Right lobe of liver (tissue), 4 donors: ENCODE results near the gene PIMREG.

Experiments
- CTCF ChIP-seq, 4 donors: fragments of 200-600 bp in 3 of 4; fragments of 450-650 bp in 1 of 4; IDR thresholded peaks; one replicate each; pipeline versions ENCODE4 v1.5.1 to v1.8.0; 2016 to 2022; ENCODE audit warnings: antibody characterized with exemption in 4 of 4, mild to moderate bottlenecking in 2 of 4
- POLR2A ChIP-seq: fragments of 450-650 bp; IDR thresholded peaks from one replicate; pipeline ENCODE4 v1.6.1; 2017; ENCODE audit warnings: antibody characterized with exemption, mild to moderate bottlenecking
- donor health status: DM: no; HTN: no; CAD: no.
- donor health status: DM: no; HTN: no; CAD: no.
- donor health status: DM: no; HTN: yes; CAD: no.

DNA sequence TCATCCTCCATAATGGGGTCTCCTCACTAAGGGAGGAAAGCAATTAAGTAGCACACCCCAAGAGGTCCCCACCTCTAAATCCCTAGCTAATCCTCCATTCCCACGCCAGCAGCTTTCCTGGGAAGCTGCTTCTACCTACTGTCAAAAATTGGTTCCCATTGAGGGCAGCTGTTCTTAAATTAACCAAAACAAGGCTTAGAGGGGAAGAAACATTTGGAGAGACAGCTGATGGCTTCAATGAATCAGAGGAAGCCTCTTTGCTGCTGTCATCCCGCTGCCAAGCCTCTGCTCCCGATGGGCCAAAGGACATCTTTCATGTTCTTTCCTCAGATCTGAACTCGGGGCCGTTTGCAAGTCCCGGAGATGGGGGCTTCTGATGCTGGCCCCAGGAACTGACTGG is 36.0 kb upstream of the PIMREG start:
- TF ChIP-seq CTCF (IDR thresholded peaks at IDR 0.05) (no peak), POLR2A (no peak)
